GM23248 (cell line): ENCODE measurements around the gene MYEF2. TPM values are rescaled to one million over a fixed set of nuclear protein-coding genes. Genes with fewer than 3 reads are reported as not detected.

ENCODE experiments used
- DNase-seq: peaks from one replicate; pipeline ENCODE4 v3.0.0-alpha.2; 2015
- H2AFZ ChIP-seq: fragments of 200-600 bp; sonication (generic); 2 replicates; pipeline ENCODE4 v1.6.1; 2016; ENCODE audit warnings: antibody characterized with exemption
- H3F3A ChIP-seq: fragments of 200-600 bp; sonication (generic); 2 replicates; pipeline ENCODE4 v1.6.1; 2016; ENCODE audit warnings: mild to moderate bottlenecking, antibody characterized with exemption, mixed run types; ENCODE audit not compliant: insufficient read depth
- H3K27ac ChIP-seq: fragments of 200-600 bp; sonication (generic); 2 replicates; pipeline ENCODE4 v1.5.1; 2016; ENCODE audit warnings: mild to moderate bottlenecking
- H3K27me3 ChIP-seq: fragments of 200-600 bp; sonication (generic); replicated peaks from 2 replicates; pipeline ENCODE4 v1.6.1; 2016; ENCODE audit warnings: mild to moderate bottlenecking; ENCODE audit not compliant: insufficient read depth
- H3K36me3 ChIP-seq: fragments of 200-600 bp; sonication (generic); 2 replicates; pipeline ENCODE4 v1.6.1; 2016; ENCODE audit warnings: low read depth, mild to moderate bottlenecking
- H3K4me1 ChIP-seq: fragments of 200-600 bp; sonication (generic); 2 replicates; pipeline ENCODE4 v1.6.1; 2016; ENCODE audit warnings: mild to moderate bottlenecking; ENCODE audit not compliant: insufficient read depth
- H3K4me2 ChIP-seq: fragments of 200-600 bp; sonication (generic); one replicate; pipeline ENCODE4 v1.6.1; 2016; ENCODE audit warnings: mild to moderate bottlenecking; ENCODE audit not compliant: unreplicated experiment
- H3K4me3 ChIP-seq: fragments of 200-600 bp; sonication (generic); 2 replicates; pipeline ENCODE4 v1.5.1; 2016; ENCODE audit warnings: mild to moderate bottlenecking
- H3K79me2 ChIP-seq: fragments of 200-600 bp; sonication (generic); 2 replicates; pipeline ENCODE4 v1.6.1; 2016; ENCODE audit warnings: mild to moderate bottlenecking; ENCODE audit not compliant: insufficient read depth
- H3K9ac ChIP-seq: fragments of 200-600 bp; sonication (generic); 2 replicates; pipeline ENCODE4 v1.6.1; 2016; ENCODE audit warnings: mild to moderate bottlenecking
- H3K9me2 ChIP-seq: fragments of 200-600 bp; sonication (generic); 2 replicates; pipeline ENCODE4 v1.6.1; 2016; ENCODE audit warnings: mixed run types, mild to moderate bottlenecking, moderate library complexity; ENCODE audit not compliant: insufficient read depth
- H3K9me3 ChIP-seq: fragments of 200-600 bp; sonication (generic); one replicate; pipeline ENCODE4 v1.6.1; 2017; ENCODE audit warnings: low read depth
- H4K20me1 ChIP-seq: fragments of 200-600 bp; sonication (generic); 2 replicates; pipeline ENCODE4 v1.6.0; 2016; ENCODE audit not compliant: insufficient read depth
- EZH2 ChIP-seq: fragments of 200-600 bp; sonication (generic); IDR thresholded peaks from 2 replicates; pipeline ENCODE4 v1.6.1; 2018; ENCODE audit warnings: antibody characterized with exemption, mild to moderate bottlenecking; ENCODE audit not compliant: insufficient read depth, poor library complexity, severe bottlenecking
- EZH2phosphoT487 ChIP-seq: fragments of 200-600 bp; sonication (generic); IDR thresholded peaks from 2 replicates; pipeline ENCODE4 v1.6.1; 2018; ENCODE audit warnings: antibody characterized with exemption, moderate library complexity, mild to moderate bottlenecking, low read depth; ENCODE audit not compliant: insufficient read depth
- WGBS, 2 experiments: methylation state at CpG; one replicate each; pipeline ENCODE4 v1.1.6; 2015 to 2017; ENCODE audit warnings: low lambda C conversion rate in 2 of 2, low coverage in 1 of 2; ENCODE audit errors: missing lambda C conversion rate in 2 of 2; 5-methylcytosine and 5-hydroxymethylcytosine counted together
- in situ Hi-C: fragments of 300-500 bp; cut with MboI; formaldehyde crosslinking; loops from 2 replicates; pipeline ENCODE4 v1.15.0; 2020
- polyA plus RNA-seq: library from polyadenylated mRNA; unstranded; fragments of >200 nt; fragmentation: Nextera tagmentation; extraction: Ambion mirVana; gene quantifications from 2 replicates; pipeline ENCODE4 v1.2.1, GENCODE V29; 2016
- total RNA-seq: library from RNA; depleted of rRNA; stranded (reverse); fragments of >200 nt; shearing (Covaris generic); gene quantifications from 2 replicates; pipeline ENCODE4 v1.2.3, GENCODE V29; 2014

The MYEF2 gene
- total and polyA plus RNA-seq, 2 experiments from 2014 or later = 1.7 to 1.8 TPM

DNA sequence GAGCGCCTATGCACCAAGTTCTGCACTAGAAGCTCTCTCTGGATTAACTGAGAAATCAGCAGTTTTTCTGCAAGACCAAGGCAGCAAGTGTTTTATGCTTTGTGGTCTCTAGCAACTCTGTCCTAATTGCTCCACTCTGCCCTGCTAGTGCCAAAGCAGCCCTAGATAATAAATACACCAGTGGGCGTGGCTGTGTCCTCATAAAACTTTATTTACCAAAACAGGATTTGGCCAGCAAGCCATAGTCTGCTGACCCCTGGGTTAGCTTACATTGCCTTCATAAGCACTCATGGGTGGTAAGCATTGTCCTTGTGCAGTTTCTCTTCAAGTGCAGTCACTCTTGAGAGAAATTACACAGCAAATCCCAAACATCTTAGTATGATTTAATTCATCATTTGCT is 88.0 kb downstream of the MYEF2 start:
- WGBS, 2 experiments = 33 to 41% methylated on average over 2 of the region's 2 CpGs
- no peaks in the 10 kb centered on the region for H3K9me2 ChIP-seq

DNA sequence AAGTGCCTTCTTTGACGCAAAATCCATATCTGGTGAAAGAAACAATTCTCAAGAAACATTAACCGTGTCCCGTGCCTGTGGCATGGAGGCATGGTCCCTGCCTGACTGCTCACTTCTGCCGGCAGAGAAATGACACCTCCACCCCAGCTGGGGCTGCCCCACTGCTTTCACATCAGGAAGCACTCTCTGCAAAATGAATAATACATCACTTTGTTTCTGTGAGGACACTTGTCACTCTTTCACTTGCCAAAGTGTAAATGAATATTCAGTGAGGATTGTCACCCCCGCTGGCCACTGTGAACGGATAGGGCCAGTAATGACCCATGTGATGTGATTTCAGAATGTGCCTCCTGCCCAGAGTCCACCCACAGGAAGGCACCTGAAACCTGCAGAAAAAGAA is 88.4 kb downstream of the MYEF2 start:
- WGBS, 2 experiments = 52 to 55% methylated on average over 6 of the region's 6 CpGs
- Histone ChIP-seq H3K36me3 (no peaks in the 10 kb centered on the region), H3K9me3 (no peaks in the 10 kb centered on the region), H3K4me1 (peaks cover 6% of the 10 kb centered on the region; the same call in 1 of the 2 replicates), H3K4me2 (no peak overlapping the region), H3K4me3 (no peak overlapping the region), H3K79me2 (no peaks in the 10 kb centered on the region), H2AFZ (no peak overlapping the region), H3K9me2 (no peaks in the 10 kb centered on the region), H3K27me3 (0 out of 2 replicates have a peak, but pooled peaks cover 8% of the 10 kb centered on the region), H4K20me1 (no peaks in the 10 kb centered on the region), H3F3A (no peaks in the 10 kb centered on the region), H3K9ac (no peak overlapping the region), H3K27ac (no peak overlapping the region)
- in situ Hi-C loops = no loop called here
- no peak for DNase-seq
- no peak for TF ChIP-seq EZH2
- no peak for TF ChIP-seq EZH2phosphoT487

More for the DNA sequence above, 88.0 kb downstream of the MYEF2 start:
- H3K9me3 ChIP-seq = no peaks in the 10 kb centered on the region
- no peaks in the 10 kb centered on the region for H4K20me1 ChIP-seq
- H3K9ac ChIP-seq = no peak overlapping the region
- H2AFZ ChIP-seq = no peak overlapping the region
- H3K4me1 ChIP-seq = peaks cover 6% of the 10 kb centered on the region; the same call in 1 of the 2 replicates
- no peak for DNase-seq
- H3K4me2 ChIP-seq = no peak overlapping the region
- H3F3A ChIP-seq = no peaks in the 10 kb centered on the region
- H3K4me3 ChIP-seq = no peak overlapping the region
- H3K36me3 ChIP-seq = no peaks in the 10 kb centered on the region
- in situ Hi-C loops = no loop called here
- H3K79me2 ChIP-seq = no peaks in the 10 kb centered on the region
- H3K27ac ChIP-seq = no peak overlapping the region
- 0 out of 2 replicates have a peak, but pooled peaks cover 5% of the 10 kb centered on the region for H3K27me3 ChIP-seq
- TF ChIP-seq EZH2phosphoT487 (no peak), EZH2 (no peak)

DNA sequence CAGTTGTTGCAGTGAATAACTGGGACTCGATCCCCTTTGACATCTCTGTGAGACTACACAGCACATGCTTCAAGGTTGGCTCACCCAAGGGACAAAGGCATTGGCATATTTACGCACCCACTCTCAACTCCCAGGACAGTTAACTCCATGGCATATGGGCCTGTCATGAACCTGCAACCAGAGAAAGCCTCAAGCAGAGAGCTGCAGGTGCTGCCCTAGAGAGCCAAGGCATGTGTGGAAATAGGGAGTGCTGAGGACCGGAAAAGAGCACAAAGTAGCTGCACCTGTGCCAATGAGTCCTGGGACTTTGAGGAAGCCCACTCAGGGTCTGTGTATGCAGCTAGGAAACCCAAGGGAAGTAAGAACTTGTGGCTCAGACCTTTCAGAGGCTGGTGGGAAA is 90.3 kb downstream of the MYEF2 start:
- WGBS, 2 experiments = 57 to 60% methylated on average over 3 of the region's 3 CpGs
- in situ Hi-C loops = no loop called here

DNA sequence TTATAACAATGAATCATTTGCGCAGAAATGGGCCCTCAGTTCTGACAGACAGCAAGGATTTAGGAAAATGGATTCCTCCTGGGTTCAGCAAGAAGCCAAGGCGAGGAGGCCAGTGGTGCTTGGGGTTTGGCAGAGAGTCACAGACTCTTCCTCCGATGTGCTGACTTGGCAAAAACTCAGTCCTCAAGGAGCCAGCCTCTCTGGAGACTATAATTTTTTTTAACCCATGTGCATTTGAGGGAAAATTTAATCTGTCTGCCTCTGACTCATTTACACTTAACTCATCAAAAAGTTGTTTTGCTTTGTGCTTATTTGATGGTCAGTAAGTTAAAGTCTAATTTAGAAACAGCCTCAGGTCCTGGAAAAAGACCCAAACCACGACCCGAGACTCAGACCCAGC is 91.5 kb downstream of the MYEF2 start:
- Histone ChIP-seq H3K36me3 (no peaks in the 10 kb centered on the region), H2AFZ (no peak overlapping the region), H3F3A (no peaks in the 10 kb centered on the region), H3K27ac (no peak overlapping the region), H3K9me2 (no peaks in the 10 kb centered on the region), H3K4me2 (no peak overlapping the region), H3K4me1 (peaks cover 6% of the 10 kb centered on the region; the same call in 1 of the 2 replicates), H3K9ac (no peak overlapping the region), H3K9me3 (no peaks in the 10 kb centered on the region), H3K4me3 (no peak overlapping the region), H3K27me3 (0 out of 2 replicates have a peak, but pooled peaks cover 16% of the 10 kb centered on the region), H4K20me1 (no peaks in the 10 kb centered on the region), H3K79me2 (no peaks in the 10 kb centered on the region)
- in situ Hi-C loops = no loop called here
- no peak for TF ChIP-seq EZH2
- no peak for TF ChIP-seq EZH2phosphoT487
- peak; percentile 24 for DNase-seq
- 1% methylated on average over 5 of the region's 5 CpGs for WGBS, 2 experiments

More for the DNA sequence above, 90.3 kb downstream of the MYEF2 start:
- TF ChIP-seq EZH2phosphoT487 (no peak), EZH2 (no peak)
- Histone ChIP-seq H3K9me2 (no peaks in the 10 kb centered on the region), H3K36me3 (no peaks in the 10 kb centered on the region), H3K9ac (no peak overlapping the region), H3K27ac (no peak overlapping the region), H3K79me2 (no peaks in the 10 kb centered on the region), H4K20me1 (no peaks in the 10 kb centered on the region), H3K4me3 (no peak overlapping the region), H2AFZ (no peak overlapping the region), H3K27me3 (0 out of 2 replicates have a peak, but pooled peaks cover 15% of the 10 kb centered on the region), H3K4me1 (peaks cover 6% of the 10 kb centered on the region; the same call in 1 of the 2 replicates), H3K9me3 (no peaks in the 10 kb centered on the region), H3F3A (no peaks in the 10 kb centered on the region), H3K4me2 (no peak overlapping the region)
- no peak for DNase-seq
